ENCODE results near the gene EEF2K. TPM values are rescaled to one million over a fixed set of nuclear protein-coding genes. Genes with fewer than 3 reads are reported as not detected.

The EEF2K gene
- total and polyA plus RNA-seq, 2 of the 13 experiments (the other 11 are each of a cell fraction or from before 2014, with no cell fraction given) = 22.0 to 23.8 TPM

DNA sequence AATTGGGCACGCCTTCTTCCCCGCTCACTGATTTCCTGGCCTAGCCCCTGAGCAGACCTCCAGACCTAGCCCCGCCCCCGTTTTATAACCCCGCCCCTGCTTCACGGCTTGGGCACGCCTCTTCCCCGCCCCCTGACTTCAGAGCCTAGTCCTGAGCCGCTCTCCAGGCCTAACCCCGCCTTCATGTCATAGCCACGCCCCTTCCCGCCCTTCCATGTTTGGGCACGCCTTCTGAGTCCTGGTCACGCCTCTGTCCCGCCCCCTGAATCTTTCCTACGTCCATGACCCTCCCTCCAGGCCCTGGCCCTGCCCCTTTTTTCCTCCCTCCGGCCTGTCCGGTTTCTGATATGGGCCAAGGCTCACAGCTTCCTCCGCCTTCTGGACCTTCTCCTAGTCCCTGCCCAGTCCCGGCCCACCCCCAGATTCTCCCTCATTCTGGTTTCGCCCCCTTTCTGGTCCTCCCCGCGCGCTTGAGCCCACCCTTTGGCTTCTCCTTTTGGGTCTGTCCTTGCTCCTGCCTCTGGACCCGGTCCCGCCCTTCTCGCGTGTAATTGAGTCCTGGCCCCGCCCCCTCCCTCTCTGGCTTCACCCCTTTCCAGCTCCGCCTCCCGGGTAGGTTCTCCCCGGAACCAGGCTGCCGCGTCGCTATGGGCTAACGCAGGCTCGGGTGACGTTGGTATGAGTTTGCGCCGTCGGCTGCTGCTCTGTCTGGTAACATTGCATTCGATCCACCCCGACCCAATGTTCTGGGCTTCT, 15.1 kb upstream of the EEF2K start (continued):
- TF ChIP-seq, protein P1, sequence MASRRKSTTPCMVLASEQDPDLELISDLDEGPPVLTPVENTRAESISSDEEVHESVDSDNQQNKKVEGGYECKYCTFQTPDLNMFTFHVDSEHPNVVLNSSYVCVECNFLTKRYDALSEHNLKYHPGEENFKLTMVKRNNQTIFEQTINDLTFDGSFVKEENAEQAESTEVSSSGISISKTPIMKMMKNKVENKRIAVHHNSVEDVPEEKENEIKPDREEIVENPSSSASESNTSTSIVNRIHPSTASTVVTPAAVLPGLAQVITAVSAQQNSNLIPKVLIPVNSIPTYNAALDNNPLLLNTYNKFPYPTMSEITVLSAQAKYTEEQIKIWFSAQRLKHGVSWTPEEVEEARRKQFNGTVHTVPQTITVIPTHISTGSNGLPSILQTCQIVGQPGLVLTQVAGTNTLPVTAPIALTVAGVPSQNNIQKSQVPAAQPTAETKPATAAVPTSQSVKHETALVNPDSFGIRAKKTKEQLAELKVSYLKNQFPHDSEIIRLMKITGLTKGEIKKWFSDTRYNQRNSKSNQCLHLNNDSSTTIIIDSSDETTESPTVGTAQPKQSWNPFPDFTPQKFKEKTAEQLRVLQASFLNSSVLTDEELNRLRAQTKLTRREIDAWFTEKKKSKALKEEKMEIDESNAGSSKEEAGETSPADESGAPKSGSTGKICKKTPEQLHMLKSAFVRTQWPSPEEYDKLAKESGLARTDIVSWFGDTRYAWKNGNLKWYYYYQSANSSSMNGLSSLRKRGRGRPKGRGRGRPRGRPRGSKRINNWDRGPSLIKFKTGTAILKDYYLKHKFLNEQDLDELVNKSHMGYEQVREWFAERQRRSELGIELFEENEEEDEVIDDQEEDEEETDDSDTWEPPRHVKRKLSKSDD (CRISPR knock-in tag; IDR thresholded peaks at IDR 0.05; ENCODE audit: low read depth) = peak; percentile 80; the same call in 1 of the 2 replicates
- no peak for TF ChIP-seq MYNN (CRISPR knock-in tag; IDR thresholded peaks at IDR 0.05; ENCODE audit: low read depth)
- TF ChIP-seq HDAC1 (CRISPR knock-in tag; IDR thresholded peaks at IDR 0.05) = peak; percentile 61; the same call in 1 of the 2 replicates
- TF ChIP-seq, protein P2, sequence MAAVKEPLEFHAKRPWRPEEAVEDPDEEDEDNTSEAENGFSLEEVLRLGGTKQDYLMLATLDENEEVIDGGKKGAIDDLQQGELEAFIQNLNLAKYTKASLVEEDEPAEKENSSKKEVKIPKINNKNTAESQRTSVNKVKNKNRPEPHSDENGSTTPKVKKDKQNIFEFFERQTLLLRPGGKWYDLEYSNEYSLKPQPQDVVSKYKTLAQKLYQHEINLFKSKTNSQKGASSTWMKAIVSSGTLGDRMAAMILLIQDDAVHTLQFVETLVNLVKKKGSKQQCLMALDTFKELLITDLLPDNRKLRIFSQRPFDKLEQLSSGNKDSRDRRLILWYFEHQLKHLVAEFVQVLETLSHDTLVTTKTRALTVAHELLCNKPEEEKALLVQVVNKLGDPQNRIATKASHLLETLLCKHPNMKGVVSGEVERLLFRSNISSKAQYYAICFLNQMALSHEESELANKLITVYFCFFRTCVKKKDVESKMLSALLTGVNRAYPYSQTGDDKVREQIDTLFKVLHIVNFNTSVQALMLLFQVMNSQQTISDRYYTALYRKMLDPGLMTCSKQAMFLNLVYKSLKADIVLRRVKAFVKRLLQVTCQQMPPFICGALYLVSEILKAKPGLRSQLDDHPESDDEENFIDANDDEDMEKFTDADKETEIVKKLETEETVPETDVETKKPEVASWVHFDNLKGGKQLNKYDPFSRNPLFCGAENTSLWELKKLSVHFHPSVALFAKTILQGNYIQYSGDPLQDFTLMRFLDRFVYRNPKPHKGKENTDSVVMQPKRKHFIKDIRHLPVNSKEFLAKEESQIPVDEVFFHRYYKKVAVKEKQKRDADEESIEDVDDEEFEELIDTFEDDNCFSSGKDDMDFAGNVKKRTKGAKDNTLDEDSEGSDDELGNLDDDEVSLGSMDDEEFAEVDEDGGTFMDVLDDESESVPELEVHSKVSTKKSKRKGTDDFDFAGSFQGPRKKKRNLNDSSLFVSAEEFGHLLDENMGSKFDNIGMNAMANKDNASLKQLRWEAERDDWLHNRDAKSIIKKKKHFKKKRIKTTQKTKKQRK (IDR thresholded peaks at IDR 0.05; ENCODE audit: low read length) = no peak
- no peak for TF ChIP-seq MTA3 (CRISPR knock-in tag; IDR thresholded peaks at IDR 0.05)
- TF ChIP-seq KDM6A (CRISPR knock-in tag; IDR thresholded peaks at IDR 0.05; ENCODE audit: low read depth) = no peak
- TF ChIP-seq, protein P3, sequence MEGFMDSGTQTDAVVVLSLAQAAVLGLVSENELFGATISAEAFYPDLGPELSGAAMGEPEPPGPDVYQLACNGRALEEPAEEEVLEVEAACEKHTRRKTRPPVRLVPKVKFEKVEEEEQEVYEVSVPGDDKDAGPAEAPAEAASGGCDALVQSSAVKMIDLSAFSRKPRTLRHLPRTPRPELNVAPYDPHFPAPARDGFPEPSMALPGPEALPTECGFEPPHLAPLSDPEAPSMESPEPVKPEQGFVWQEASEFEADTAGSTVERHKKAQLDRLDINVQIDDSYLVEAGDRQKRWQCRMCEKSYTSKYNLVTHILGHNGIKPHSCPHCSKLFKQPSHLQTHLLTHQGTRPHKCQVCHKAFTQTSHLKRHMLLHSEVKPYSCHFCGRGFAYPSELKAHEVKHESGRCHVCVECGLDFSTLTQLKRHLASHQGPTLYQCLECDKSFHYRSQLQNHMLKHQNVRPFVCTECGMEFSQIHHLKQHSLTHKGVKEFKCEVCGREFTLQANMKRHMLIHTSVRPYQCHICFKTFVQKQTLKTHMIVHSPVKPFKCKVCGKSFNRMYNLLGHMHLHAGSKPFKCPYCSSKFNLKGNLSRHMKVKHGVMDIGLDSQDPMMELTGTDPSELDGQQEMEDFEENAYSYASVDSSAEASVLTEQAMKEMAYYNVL (CRISPR knock-in tag; IDR thresholded peaks at IDR 0.05; ENCODE audit: borderline replicate concordance) = no peak
- TF ChIP-seq, protein P4, sequence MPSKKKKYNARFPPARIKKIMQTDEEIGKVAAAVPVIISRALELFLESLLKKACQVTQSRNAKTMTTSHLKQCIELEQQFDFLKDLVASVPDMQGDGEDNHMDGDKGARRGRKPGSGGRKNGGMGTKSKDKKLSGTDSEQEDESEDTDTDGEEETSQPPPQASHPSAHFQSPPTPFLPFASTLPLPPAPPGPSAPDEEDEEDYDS (CRISPR knock-in tag; IDR thresholded peaks at IDR 0.05) = peak; percentile 97
- peak; percentile 64; the same call in 1 of the 2 replicates for TF ChIP-seq NFE2L1 (CRISPR knock-in tag; IDR thresholded peaks at IDR 0.05; ENCODE audit: borderline replicate concordance)
- TF ChIP-seq ZNF788 (CRISPR knock-in tag; IDR thresholded peaks at IDR 0.05; ENCODE audit: borderline replicate concordance) = peak; percentile 12; the same call in 1 of the 2 replicates
- peak; percentile 77 for TF ChIP-seq PHF8 (CRISPR knock-in tag; IDR thresholded peaks at IDR 0.05)
- no peak for TF ChIP-seq CENPX (CRISPR knock-in tag; IDR thresholded peaks at IDR 0.05)
- peak; percentile 89 for TF ChIP-seq XRCC5 (optimal IDR thresholded peaks at IDR 0.05; ENCODE audit: low read length)
- peak; percentile 50; the same call in 1 of the 2 replicates for TF ChIP-seq ZNF121 (CRISPR knock-in tag; IDR thresholded peaks at IDR 0.05)
- no peak for TF ChIP-seq ZFP62 (CRISPR knock-in tag; IDR thresholded peaks at IDR 0.05)
- TF ChIP-seq, protein P5, sequence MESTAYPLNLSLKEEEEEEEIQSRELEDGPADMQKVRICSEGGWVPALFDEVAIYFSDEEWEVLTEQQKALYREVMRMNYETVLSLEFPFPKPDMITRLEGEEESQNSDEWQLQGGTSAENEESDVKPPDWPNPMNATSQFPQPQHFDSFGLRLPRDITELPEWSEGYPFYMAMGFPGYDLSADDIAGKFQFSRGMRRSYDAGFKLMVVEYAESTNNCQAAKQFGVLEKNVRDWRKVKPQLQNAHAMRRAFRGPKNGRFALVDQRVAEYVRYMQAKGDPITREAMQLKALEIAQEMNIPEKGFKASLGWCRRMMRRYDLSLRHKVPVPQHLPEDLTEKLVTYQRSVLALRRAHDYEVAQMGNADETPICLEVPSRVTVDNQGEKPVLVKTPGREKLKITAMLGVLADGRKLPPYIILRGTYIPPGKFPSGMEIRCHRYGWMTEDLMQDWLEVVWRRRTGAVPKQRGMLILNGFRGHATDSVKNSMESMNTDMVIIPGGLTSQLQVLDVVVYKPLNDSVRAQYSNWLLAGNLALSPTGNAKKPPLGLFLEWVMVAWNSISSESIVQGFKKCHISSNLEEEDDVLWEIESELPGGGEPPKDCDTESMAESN (CRISPR knock-in tag; conservative IDR thresholded peaks at IDR 0.05) = peak; percentile 85; the same call in 1 of the 2 replicates

Measured in HepG2 (cell line).